Retina (tissue), 1 donor: ENCODE measurements around the gene PSG2.
"Not testable (repeated sequence)": the region's sequence is repeated elsewhere in the genome, so short reads cannot be mapped to it uniquely, and the experiment has no call there.

ENCODE experiments used
- DNase-seq: peaks from one replicate; pipeline ENCODE4 v3.0.0-alpha.2; 2016

PSG2 gene

DNA sequence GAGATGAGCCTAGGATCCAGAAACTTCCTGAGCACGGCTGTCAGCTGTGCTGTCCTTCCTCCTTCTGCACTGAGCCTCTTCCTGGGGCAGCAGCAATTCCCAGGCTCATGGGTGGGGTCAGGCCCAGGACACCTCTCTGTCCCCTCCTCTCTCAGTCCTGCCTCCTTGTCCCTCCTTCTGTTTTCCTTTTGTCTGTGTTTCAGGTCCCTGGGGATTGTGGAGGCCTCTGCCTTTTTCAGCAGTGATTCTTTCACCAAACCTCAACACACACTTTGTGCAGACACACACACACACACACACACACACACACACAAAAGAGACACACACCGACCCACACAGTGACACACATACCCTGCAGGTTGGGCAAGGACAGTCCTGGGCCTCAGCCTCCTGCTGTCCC is at the start of gene PSG2:
Gene PSG2, minus strand, starts transcription at position 101 of the 400 bp plus-strand sequence. CDS start 132 bp downstream, outside the sequence.
- DNase-seq: not testable (repeated sequence)

- DNase-seq: not testable (repeated sequence)
These were observed 48.9 kb upstream of the PSG2 start for GRCh38 chr19:43131281-43131842.

GRCh38 chr19:43129197-43129596 is 46.7 kb upstream of the PSG2 start:
- not testable (repeated sequence) for DNase-seq

DNA sequence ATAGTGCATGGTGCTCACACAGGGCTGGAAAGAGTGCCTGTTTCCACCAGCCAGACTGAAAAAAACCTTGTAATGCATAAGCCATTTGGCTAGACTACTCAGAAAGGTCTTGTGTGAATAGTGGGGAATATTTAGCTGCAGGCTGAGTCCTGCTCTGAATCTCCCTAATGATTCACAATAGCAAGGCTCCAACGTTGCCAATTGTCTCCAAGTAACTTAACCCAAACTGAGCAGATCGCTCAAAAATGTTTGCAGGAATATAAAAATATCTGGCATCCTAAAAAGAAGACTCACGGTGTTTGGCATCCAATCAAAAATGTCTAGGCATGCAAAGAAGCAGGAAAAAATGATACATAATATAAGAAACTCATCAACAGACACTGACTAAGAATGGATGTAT is 44.8 kb upstream of the PSG2 start:
- DNase-seq: not testable (repeated sequence)

- DNase-seq: no peak
These were observed 44.2 kb upstream of the PSG2 start for GRCh38 chr19:43126720-43127119.

GRCh38 chr19:43124360-43124759 is 41.9 kb upstream of the PSG2 start:
- no peak for DNase-seq

- DNase-seq: not testable (repeated sequence)
These were observed 38.0 kb upstream of the PSG2 start for GRCh38 chr19:43120433-43121026.

- DNase-seq: not testable (repeated sequence)
These were observed 37.0 kb upstream of the PSG2 start for GRCh38 chr19:43119526-43119925.

- DNase-seq: not testable (repeated sequence)
These were observed 33.9 kb upstream of the PSG2 start for GRCh38 chr19:43116421-43116820.

GRCh38 chr19:43115548-43115947 is 33.0 kb upstream of the PSG2 start:
- not testable (repeated sequence) for DNase-seq

- DNase-seq: not testable (repeated sequence)
These were observed 32.6 kb upstream of the PSG2 start for GRCh38 chr19:43115064-43115463.

DNA sequence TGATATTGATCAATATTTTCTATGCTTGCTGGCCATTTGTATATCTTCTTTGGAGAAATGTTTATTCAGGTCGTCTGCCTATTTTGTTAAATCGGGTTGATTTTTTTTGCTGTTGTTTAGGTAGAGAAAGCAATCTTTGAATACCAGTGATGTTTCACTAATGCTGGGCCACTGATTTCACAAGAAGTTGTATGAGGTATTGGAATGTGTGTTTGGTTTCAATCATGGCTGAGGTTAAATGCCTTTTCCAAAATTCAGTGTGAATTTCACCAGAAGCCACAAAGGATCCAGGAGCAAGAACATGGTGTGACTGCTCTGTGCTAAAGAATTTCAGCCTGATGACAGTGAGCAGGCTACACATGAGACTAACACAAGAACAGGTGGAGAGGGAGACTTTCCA is 32.1 kb upstream of the PSG2 start:
- DNase-seq: not testable (repeated sequence)

GRCh38 chr19:43107401-43107800 is 24.9 kb upstream of the PSG2 start:
- DNase-seq: not testable (repeated sequence)

DNA sequence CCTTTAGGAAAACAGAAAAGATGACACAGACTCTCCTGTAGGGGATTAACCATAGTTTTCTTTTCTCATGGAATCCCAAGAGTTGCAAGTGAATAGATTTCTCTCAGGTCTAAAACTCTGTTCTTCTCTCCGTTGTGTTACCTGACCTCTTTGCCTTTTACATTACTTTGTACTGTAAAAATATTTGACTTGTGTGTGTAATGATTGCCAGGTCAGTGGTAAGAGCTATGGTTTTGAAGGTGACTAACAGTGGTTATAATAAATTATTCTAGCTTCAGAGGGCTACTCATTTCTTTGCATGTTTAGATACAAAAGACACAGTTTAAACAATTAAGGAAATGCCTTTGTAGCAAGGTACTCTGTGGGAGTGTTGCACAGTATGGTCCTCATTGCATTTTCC is 23.0 kb upstream of the PSG2 start:
- no peak for DNase-seq

GRCh38 chr19:43104215-43104850 is 21.8 kb upstream of the PSG2 start:
- DNase-seq: not testable (repeated sequence)

GRCh38 chr19:43101950-43102349 is 19.4 kb upstream of the PSG2 start:
- no peak for DNase-seq

- DNase-seq: not testable (repeated sequence)
These were observed 15.9 kb upstream of the PSG2 start for GRCh38 chr19:43098416-43098815.

DNA sequence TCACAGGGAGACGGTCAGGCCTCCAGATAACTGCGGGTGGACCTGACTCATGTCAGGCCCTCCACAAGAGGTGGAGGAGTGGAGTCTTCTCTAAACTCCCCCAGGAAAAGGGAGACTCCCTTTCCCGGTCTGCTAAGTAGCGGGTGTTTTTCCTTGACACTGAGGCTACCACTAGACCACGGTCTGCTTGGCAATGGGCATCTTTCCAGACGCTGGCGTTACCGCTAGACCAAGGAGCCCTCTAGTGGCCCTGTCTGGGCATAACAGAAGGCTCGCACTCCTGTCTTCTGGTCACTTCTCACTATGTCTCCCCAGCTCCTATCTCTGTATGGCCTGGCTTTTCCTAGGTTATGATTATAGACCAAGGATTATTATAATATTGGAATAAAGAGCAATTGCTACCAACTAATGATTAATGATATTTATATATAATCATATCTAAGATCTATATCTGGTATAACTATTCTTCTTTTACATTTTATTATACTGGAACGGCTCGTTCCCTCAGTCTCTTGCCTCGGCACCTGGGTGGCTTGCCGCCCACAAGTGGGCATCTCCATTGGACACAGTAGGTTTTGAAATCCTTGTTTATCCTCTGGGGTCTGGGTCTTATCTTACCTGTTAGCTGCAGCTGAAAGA is 5.3 kb upstream of the PSG2 start:
- DNase-seq: peak; percentile 17

GRCh38 chr19:43085796-43086530 is 3.5 kb upstream of the PSG2 start:
- not testable (repeated sequence) for DNase-seq

DNA sequence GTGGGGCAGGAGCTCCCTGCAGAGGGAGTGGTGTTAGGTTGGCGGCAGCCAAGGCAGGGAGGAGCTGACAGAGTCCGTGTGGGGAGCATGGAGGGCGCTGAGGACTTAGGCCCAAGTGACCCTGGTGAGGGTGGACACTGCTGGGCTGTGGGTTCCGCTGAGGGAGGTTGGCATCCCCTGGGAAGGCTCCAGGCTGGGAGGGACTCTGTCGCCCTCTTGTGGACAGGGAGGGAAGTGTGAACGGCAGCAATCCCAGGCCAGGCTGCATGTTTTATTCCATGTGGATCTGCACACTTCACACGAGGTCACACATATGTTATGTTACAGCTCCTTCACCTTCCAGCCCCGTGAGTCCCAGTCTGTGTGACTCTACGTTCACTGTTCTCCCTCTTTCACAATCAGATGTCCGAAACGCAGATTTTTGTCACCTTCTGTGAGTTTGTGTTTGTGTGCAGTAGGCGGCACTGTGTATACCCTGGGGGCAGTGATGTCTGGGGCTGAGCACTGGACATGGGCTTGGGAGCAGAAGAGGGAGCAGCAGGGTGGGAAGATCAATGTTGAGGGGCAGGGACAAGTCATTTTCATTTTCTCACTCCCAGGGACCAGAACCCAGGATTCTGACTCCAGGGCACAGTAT is 1.8 kb upstream of the PSG2 start:
- peak; percentile 9 for DNase-seq

DNA sequence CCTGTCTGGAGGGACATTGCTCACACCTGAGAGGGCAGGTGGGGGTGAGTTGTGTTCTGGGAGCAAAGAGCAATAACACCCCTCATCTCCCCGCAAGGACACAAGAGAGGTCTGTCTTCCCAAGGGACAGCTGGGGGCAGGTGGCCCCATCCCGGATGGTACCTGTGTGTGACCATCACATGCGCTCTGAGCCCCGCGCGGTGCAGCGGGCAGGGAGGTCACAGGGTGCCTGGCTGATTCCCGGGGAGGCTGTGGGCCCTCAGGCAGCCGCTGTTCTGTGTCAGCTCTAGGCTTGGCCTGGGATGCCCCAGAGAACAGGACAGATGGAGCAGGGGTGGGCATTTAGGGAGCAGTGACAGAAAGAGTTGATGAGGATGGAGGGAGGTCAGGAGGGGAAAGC is 1.2 kb upstream of the PSG2 start:
- not testable (repeated sequence) for DNase-seq

DNA sequence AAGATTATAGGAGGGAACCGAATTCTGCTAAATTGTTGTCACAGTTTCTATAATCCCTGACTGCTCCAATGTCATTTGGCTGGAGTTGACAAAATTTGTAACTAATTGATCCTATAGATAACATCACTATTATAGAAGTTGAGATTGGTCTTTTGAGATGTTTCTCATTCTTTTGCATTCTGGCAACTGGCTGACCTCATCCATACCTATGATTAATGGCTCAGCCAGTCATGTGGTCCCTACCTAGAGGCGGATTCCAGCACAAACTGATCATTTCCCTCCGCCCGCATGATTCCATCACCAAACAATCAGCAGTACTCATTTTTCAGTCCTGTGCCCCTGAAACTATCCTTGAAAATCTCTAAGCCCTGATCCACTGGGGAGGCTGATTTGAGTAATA is 4.2 kb downstream of the PSG2 start:
- DNase-seq: no peak

DNA sequence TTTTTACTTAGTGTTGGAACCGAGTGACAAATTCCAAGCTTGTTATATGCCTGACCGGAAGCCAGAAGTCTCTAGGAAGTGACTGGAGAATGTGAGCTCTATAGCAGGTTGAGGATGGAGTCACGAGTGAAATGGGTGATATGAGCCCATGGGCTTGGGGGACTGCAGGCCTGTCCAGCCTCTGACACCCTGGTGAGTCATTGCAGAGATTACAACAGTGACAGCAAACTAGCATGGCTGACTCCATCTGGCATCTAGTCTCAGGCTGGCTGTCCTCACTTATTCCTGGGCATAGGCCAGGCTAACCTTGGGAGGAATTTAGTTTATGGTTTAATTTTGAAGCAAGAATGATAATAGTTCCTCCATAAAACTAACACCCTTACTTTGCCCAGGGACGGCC is 4.6 kb downstream of the PSG2 start:
- DNase-seq: not testable (repeated sequence)
